GM21717 (cell line): ENCODE results near the gene OPTN.
"Not testable (repeated sequence)": the region's sequence is repeated elsewhere in the genome, so short reads cannot be mapped to it uniquely, and the experiment has no call there.

ENCODE experiments used
- ATAC-seq: cut with Tn5 transposase; IDR thresholded peaks from one replicate; pipeline ENCODE4 v1.9.1; 2021; ENCODE audit warnings: mild to moderate bottlenecking, moderate library complexity; ENCODE audit not compliant: unreplicated experiment

OPTN gene

GRCh38 chr10:13099666-13100348, at the start of gene OPTN:
Gene OPTN (plus strand): TSS chr10:13100163. CDS start chr10:13109123, 8,960 bp downstream.
- peak; percentile 70 for ATAC-seq

- ATAC-seq: no peak
Observed at GRCh38 chr10:13051126-13051694, 48.8 kb upstream of the OPTN start.

DNA sequence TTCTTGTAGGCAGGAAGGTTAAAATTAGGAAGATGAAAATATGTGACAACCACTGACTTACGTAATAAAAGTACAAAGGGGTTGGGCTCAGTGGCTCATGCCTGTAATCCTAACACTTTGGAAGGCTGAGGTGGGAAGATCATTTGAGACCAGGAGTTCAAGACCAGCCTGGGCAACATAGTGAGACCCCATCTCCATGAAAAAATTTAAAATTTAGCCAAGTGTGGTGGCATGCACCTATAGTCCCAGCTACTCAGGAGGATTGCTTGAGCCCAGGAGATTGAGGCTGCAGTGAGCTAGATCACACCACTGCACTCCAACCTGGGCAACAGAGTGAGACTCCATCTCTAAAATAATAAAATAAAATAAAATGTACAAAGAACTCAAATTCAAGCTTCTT, 46.8 kb upstream of the OPTN start:
- ATAC-seq: not testable (repeated sequence)

DNA sequence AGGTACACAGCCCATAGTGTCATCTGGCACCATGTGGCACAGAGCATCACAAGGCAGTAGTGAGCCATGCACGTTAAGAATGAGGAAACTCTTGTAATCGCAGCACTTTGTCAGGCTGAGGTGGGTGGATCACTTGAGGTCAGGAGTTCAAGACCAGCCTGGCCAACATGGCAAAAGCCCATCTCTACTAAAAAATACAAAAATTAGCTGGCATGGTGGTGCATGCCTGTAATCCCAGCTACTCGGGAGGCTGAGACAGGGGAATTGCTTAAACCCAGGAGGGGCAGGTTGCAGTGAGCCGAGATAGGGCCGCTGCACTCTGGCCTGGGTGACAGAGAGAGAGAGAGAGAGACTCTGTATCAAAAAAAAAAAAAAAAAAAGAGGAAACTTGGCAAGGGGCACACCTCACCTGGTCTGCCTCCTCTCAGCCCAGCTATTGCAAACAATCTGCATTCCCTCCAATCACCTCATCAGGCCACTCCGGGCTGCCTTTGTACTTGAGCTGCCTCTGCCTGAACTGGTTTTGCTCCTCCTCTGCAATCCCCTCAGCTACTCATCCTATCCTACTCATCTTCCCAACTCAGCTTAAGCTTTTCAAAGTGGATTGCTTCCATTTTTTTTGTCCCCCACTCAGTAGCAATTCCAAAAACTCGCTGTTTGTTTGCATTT, 46.0 kb upstream of the OPTN start:
- no peak for ATAC-seq

- ATAC-seq: no peak
Observed at GRCh38 chr10:13054844-13055243, 45.1 kb upstream of the OPTN start.

DNA sequence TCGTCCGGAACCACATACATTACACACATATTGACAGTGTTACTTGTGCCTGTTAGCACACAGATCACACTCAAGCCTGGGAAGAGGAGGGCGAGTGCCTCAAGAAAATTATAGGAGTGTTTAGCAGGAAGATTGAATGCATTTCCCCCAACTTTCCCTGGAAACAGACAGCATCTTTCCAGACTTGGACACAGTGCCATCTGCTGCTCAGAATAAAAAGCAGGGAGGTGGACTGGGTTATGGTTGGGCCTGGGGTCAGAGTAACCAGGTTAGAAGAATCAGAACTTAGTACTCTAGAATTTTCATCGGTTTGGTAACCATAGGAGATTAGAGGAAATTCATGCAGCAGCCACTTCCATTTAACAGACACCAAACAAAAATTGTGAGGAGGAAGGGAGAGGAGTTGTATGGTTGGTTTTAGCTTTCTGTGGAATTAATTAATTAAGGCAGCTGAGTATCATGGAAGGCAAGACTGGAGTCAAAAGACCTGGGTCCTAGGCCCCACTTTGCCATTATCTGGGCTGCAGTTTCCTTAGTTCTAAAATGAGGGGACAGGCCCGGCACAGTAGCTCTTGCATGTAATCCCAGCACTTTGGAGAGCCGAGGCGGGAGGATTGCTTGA, 43.4 kb upstream of the OPTN start:
- no peak for ATAC-seq

DNA sequence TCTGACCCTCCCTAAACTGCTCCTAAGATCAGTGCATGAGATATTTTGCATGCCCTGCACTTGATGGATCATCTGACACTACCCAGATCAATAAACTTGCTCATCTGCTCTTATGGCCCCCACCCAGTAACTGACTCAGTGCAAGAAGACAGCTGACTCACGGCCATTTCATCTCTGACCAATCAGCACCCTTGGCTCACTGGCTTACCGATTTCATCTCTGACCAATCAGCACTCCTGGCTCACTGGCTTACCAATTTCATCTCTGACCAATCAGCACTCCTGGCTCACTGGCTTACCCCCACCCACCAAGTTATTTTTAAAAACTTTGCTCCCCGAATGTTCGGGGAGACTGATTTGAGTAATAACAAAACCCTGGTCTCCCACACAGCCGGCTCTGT, 37.2 kb upstream of the OPTN start:
- no peak for ATAC-seq

DNA sequence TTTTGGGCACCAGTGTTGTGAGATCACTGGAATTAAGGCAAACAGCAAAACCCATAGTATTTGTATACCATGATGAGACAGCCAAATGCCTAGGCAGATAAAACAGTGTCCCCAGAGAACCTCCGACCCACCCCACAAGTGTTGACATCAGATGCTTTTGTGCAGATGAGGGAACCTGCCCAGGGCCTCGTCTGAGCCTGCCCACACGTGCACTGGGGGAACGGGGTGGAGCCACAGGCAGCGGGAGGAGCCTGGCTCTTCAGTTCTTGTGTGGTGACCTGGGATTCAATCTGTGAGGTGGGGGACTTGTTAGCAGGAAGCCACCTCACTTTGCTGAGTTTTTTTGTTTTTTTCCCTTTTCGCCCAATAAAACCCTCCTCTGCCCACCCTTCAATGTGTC, 33.4 kb upstream of the OPTN start:
- no peak for ATAC-seq

DNA sequence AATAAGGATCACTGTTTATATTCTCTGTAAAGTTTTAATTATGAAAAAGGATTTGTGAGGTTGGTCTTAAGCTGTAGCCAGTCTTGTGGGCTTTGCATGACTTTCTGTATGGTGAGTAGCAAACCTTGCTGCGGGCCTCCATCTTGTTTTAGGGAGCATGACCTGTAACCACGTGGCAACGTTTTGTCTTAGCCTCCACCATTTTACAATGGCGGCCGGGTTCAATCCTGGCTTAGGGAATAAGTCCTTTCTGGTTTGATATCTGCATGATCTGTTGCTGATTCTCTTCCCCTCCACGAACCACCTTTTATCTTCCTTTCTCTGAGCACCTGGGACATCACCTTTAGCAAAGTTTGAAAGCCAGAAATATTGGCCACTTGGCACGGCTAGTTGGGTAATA, 32.5 kb upstream of the OPTN start:
- no peak for ATAC-seq

DNA sequence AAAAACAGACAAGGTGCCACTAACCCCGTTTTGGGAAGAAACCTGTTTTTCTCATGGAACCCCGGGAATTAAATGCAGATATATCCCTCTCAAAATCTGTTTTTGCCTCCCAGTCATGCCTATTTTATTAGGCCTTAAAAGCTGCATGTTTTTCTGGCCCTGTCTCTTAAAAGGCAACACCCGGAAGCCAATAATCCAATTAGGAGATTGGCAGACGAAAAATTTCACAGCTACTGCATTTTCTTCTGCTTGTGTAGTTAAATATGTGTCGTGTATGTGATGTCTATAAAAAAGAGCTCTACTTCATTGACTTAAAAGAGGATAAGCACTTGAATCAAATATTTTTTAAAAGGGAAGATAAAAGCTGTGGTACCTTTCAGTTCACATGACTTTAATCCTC, 31.9 kb upstream of the OPTN start:
- no peak for ATAC-seq

DNA sequence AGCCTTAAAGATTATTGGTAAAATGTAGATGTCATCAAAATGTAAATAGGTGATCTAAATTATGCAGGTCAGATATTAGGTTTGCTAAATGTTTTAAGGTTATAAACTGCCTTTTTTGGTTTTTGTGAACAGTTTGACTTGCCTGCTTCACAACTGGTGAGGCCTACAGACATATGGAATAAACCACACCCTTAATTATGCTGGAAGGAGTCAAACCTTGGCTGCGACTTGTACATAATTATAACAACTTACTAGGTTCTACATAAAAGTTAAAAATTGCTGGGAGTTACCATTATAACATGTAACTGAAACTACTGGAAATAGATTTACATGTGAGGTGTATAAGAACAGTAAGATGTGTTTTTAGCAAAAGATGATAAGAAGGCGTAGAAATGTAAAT, 31.5 kb upstream of the OPTN start:
- ATAC-seq: no peak

GRCh38 chr10:13072339-13072738, 27.6 kb upstream of the OPTN start:
- no peak for ATAC-seq

DNA sequence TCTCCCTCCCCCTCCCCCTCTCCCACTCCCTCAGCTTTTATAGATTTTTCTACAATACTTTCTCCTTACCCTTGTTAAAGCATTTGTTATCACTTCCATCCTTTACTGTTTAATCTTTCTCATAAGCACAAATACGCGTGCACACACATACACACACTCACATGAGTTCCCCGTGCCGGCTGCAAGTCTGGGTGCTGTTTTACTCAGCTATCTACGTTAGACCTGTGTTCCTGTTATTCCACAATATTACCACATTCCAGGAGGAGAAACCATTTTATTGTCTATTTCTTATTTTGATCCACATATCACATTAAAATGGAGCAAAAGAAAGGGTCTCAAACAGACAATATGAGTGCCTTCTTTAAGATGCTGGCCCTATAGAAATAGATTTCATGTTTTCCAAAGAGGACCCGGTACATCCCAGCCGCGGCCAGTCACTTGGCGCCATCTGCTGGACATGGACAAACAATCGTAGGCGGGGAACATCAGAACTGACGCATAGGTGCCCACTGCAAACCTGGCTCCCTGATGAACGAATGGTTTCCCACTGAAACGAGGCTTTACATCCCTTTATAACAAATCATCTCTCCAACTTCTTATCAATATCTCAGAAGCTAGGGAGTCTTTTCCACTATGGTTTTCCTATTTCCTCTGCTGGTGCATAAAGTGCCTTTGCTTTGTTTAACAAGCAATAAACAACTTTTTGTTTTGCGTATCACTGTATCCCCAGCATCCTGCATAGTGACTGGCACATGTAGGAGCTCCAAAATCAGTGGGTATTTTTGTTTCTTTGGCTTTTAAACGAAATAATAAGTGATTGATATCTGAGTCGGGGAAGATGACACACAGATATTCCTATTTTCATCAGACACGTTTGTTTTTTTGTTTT, 25.2 kb upstream of the OPTN start:
- no peak for ATAC-seq

- no peak for ATAC-seq
Observed at GRCh38 chr10:13078912-13079775, 20.8 kb upstream of the OPTN start.

DNA sequence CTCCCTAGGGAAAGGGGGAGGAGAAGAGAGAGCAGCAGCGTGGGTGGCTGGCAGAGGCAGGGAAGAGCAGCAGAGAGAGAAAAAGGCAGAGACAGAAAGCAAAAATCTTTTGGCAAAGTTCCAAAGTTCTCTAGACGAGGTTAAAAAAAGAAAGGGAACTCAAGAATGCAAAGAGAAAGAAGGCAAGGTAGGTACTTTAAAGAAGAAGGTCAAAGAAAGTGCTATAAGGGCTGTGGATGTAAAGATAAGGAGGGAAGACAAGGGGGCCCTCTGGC, 20.2 kb upstream of the OPTN start:
- no peak for ATAC-seq

DNA sequence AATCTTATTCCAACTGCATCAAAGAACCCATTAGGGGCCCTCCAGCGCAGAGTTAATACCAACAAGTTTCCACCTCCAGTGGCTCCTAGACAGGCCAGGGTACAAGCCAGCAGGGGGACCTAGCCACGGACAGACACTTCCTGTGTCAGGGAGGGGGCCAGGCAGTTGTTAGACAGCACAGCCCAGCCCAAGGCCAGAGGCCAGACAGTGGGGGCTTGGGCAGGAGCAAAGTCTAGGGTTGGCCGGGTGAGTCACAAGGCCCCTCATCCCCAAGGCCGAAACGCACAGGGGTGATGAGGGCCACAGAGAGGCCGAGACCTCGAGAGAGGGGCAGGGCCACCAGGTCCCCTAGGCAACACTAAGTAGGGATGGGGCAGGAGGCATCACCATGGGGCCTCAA, 19.3 kb upstream of the OPTN start:
- no peak for ATAC-seq

DNA sequence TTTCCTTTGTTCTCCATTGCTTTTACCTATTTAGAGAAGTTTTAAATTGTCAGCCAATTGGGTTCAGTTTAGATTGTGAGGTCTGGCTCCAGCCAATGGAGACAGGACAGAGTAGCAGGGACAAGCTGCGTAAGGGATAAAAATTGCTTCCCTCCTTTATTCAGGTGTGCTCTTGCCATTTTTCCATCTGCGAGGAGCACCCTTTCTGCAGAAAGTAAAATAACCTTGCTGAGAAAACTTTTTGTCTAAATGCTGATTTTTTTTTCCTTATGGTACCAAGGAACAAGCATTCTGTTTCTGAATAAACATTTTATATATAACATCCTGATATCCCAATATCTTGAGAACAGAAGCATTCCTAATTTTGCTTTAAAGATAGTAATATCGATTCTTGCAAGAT, 16.3 kb upstream of the OPTN start:
- not testable (repeated sequence) for ATAC-seq

GRCh38 chr10:13086056-13086455, 13.9 kb upstream of the OPTN start:
- ATAC-seq: no peak

DNA sequence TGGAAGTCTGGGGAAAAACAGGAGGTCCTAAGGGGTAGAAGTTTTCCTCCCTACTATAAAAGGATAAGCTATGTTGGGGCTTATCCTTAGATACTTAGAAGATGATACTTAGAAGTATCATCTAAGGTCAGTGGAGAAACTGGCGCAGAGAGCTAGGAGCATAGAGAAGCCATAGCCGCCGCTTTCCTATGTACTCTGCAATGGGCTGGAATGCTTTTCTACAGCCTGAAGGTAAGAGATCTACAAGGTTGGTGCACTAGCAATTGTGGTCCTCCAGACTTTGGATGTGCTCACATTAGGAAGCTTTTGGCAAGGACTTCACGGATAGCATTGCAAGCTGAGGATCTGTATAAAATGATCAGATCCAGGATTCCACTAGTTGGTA, 12.4 kb upstream of the OPTN start:
- ATAC-seq: no peak

GRCh38 chr10:13087986-13088618, 11.9 kb upstream of the OPTN start:
- no peak for ATAC-seq
